WTC11 (cell line): ENCODE results near the gene MDM1. TPM values are rescaled to one million over a fixed set of nuclear protein-coding genes. Genes with fewer than 3 reads are reported as not detected.

Experiments
- ATAC-seq: fragments of 200-7000 bp; cut with Tn5 transposase; 2 replicates; pipeline ENCODE4 v1.10.0; 2021; ENCODE audit warnings: mild to moderate bottlenecking, moderate library complexity
- CTCF ChIA-PET: fragments of 300-600 bp; sonication (Branson Sonifier 250); formaldehyde crosslinking; loops from one replicate; lab custom pipeline; 2021; ENCODE audit warnings: antibody characterized with exemption; lab: Charles Lee
- POLR2A ChIA-PET: fragments of 350-600 bp; sonication (Branson Sonifier 250); formaldehyde crosslinking; loops from one replicate; lab custom pipeline; 2021; ENCODE audit warnings: antibody characterized with exemption; lab: Charles Lee
- DNase-seq: peaks from one replicate; pipeline ENCODE4 v3.0.0; 2021; ENCODE audit warnings: low spot score
- H3K27ac Mint-ChIP-seq: 2 replicates; pipeline ENCODE4 v1.8.0; 2021; ENCODE audit warnings: mixed read lengths
- H3K27me3 Mint-ChIP-seq: 2 replicates; pipeline ENCODE4 v1.8.0; 2021; ENCODE audit warnings: low read depth, mild to moderate bottlenecking, moderate library complexity, mixed read lengths
- H3K36me3 Mint-ChIP-seq: 2 replicates; pipeline ENCODE4 v1.8.0; 2021; ENCODE audit warnings: mixed read lengths
- H3K4me1 Mint-ChIP-seq: 2 replicates; pipeline ENCODE4 v1.8.0; 2022; ENCODE audit warnings: mixed read lengths
- H3K4me3 Mint-ChIP-seq: 2 replicates; pipeline ENCODE4 v1.8.0; 2021; ENCODE audit warnings: mild to moderate bottlenecking, moderate library complexity, mixed read lengths
- H3K9me3 Mint-ChIP-seq: 2 replicates; pipeline ENCODE4 v1.8.0; 2021; ENCODE audit warnings: mixed read lengths
- ATF1 ChIP-seq: sonication (generic); formaldehyde crosslinking; IDR thresholded peaks from 2 replicates; pipeline ENCODE4 v1.8.1; 2023; ENCODE audit warnings: mild to moderate bottlenecking, moderate library complexity, missing genetic modification reagents
- ELF4 ChIP-seq: sonication (generic); formaldehyde crosslinking; IDR thresholded peaks from 2 replicates; pipeline ENCODE4 v1.8.1; 2022; ENCODE audit warnings: low read depth, mild to moderate bottlenecking, moderate library complexity, missing genetic modification reagents
- HMGA2 ChIP-seq: fragments of 250-450 bp; sonication (Bioruptor Pico); IDR thresholded peaks from 2 replicates; pipeline ENCODE4 v1.4.0; 2021; ENCODE audit warnings: mild to moderate bottlenecking, moderate library complexity
- KAT7 ChIP-seq: sonication (generic); formaldehyde crosslinking; IDR thresholded peaks from 2 replicates; pipeline ENCODE4 v1.8.1; 2023; ENCODE audit warnings: missing genetic modification reagents, mild to moderate bottlenecking, borderline replicate concordance
- MAX ChIP-seq: sonication (generic); formaldehyde crosslinking; IDR thresholded peaks from 2 replicates; pipeline ENCODE4 v1.8.0; 2022; ENCODE audit warnings: mild to moderate bottlenecking, missing genetic modification reagents
- MXD4 ChIP-seq: fragments of 250-450 bp; sonication (Bioruptor Pico); IDR thresholded peaks from 2 replicates; pipeline ENCODE4 v1.8.0; 2021; ENCODE audit warnings: mild to moderate bottlenecking, moderate library complexity, borderline replicate concordance
- NFYB ChIP-seq: sonication (generic); formaldehyde crosslinking; conservative IDR thresholded peaks from 2 replicates; pipeline ENCODE4 v1.8.0; 2022; ENCODE audit warnings: low read depth, missing genetic modification reagents
- NR2C2 ChIP-seq: sonication (generic); formaldehyde crosslinking; IDR thresholded peaks from 2 replicates; pipeline ENCODE4 v1.8.0; 2022; ENCODE audit warnings: mild to moderate bottlenecking, missing genetic modification reagents
- RELA ChIP-seq: sonication (generic); formaldehyde crosslinking; IDR thresholded peaks from 2 replicates; pipeline ENCODE4 v1.8.1; 2022; ENCODE audit warnings: missing genetic modification reagents, mild to moderate bottlenecking, borderline replicate concordance
- RORB ChIP-seq: fragments of 250-450 bp; sonication (Bioruptor Pico); IDR thresholded peaks from 2 replicates; pipeline ENCODE4 v1.9.0; 2021; ENCODE audit warnings: mild to moderate bottlenecking
- SMAD4 ChIP-seq: sonication (generic); formaldehyde crosslinking; IDR thresholded peaks from 2 replicates; pipeline ENCODE4 v1.8.0; 2022; ENCODE audit warnings: mild to moderate bottlenecking, missing genetic modification reagents
- SOX15 ChIP-seq: fragments of 250-450 bp; sonication (Bioruptor Pico); IDR thresholded peaks from 2 replicates; pipeline ENCODE4 v1.9.0; 2021; ENCODE audit warnings: mild to moderate bottlenecking
- TEAD1 ChIP-seq: sonication (generic); formaldehyde crosslinking; IDR thresholded peaks from 2 replicates; pipeline ENCODE4 v1.8.0; 2022; ENCODE audit warnings: mild to moderate bottlenecking, missing genetic modification reagents
- TEAD4 ChIP-seq: sonication (generic); formaldehyde crosslinking; IDR thresholded peaks from 2 replicates; pipeline ENCODE4 v1.8.0; 2022; ENCODE audit warnings: mild to moderate bottlenecking, missing genetic modification reagents
- ZBTB21 ChIP-seq: sonication (generic); formaldehyde crosslinking; IDR thresholded peaks from 2 replicates; pipeline ENCODE4 v1.8.1; 2023; ENCODE audit warnings: mild to moderate bottlenecking, missing genetic modification reagents, borderline replicate concordance
- ZBTB43 ChIP-seq: sonication (generic); formaldehyde crosslinking; IDR thresholded peaks from 2 replicates; pipeline ENCODE4 v1.8.1; 2023; ENCODE audit warnings: mild to moderate bottlenecking, missing genetic modification reagents
- ZNF232 ChIP-seq: sonication (generic); formaldehyde crosslinking; IDR thresholded peaks from 2 replicates; pipeline ENCODE4 v1.8.0; 2022; ENCODE audit warnings: mild to moderate bottlenecking, missing genetic modification reagents
- ZNF425 ChIP-seq: fragments of 250-450 bp; sonication (Bioruptor Pico); conservative IDR thresholded peaks from 2 replicates; pipeline ENCODE4 v1.9.0; 2021; ENCODE audit warnings: mild to moderate bottlenecking
- total RNA-seq: library from RNA; stranded (reverse); gene quantifications from 3 replicates; pipeline ENCODE4 v1.2.3, GENCODE V29; 2021
- TF ChIP-seq, protein P1 (sequence below): sonication (generic); formaldehyde crosslinking; IDR thresholded peaks from 2 replicates; pipeline ENCODE4 v1.8.1; 2022; ENCODE audit warnings: mild to moderate bottlenecking, missing genetic modification reagents, moderate library complexity, borderline replicate concordance
- TF ChIP-seq, protein P2 (sequence below): fragments of 250-450 bp; sonication (Bioruptor Pico); IDR thresholded peaks from 2 replicates; pipeline ENCODE4 v1.9.0; 2021; ENCODE audit warnings: mild to moderate bottlenecking
- TF ChIP-seq, protein P3 (sequence below): fragments of 200-600 bp; IDR thresholded peaks from 2 replicates; pipeline ENCODE4 v1.8.0; 2022; ENCODE audit warnings: antibody characterized with exemption

Gene MDM1
- total RNA-seq, 1 experiment from 2014 or later, result 9.1 TPM

DNA sequence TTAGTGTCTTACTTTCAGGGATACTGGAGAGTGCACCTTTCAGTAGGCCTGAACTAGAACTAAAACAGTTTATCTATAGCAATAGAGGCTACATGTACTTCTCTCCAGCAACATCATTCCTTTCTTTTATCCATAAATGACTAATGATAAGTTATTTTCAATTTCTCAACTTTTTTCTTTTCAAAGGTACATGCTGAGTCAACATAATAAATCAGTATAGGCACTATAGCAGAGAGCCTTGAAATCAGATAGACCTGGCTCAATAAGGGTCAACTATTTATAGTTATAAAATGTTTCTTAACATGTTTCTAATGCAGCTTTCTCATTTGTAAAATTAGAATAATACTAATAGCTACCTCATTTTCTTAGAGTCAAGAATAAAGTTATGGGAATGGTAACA lies 84.4 kb downstream of the MDM1 start:
- POLR2A ChIA-PET, result no interaction called here
- TF ChIP-seq SOX15 (no peak), ZNF232 (no peak), NR2C2 (no peak), NFYB (CRISPR knock-in tag) (no peak), ZBTB43 (no peak), MAX (no peak), ZNF425 (CRISPR knock-in tag) (no peak), TEAD4 (no peak), RELA (CRISPR knock-in tag) (no peak)
- TF ChIP-seq, protein P1, sequence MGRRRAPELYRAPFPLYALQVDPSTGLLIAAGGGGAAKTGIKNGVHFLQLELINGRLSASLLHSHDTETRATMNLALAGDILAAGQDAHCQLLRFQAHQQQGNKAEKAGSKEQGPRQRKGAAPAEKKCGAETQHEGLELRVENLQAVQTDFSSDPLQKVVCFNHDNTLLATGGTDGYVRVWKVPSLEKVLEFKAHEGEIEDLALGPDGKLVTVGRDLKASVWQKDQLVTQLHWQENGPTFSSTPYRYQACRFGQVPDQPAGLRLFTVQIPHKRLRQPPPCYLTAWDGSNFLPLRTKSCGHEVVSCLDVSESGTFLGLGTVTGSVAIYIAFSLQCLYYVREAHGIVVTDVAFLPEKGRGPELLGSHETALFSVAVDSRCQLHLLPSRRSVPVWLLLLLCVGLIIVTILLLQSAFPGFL (CRISPR knock-in tag), result no peak
- CTCF ChIA-PET, result no interaction called here
- Mint-ChIP-seq H3K27me3 (peaks cover 3% of the 10 kb centered on the region; the same call in 1 of the 2 replicates), H3K4me3 (no peak overlapping the region), H3K36me3 (peaks cover 12% of the 10 kb centered on the region), H3K4me1 (no peaks in the 10 kb centered on the region), H3K9me3 (peaks cover 18% of the 10 kb centered on the region), H3K27ac (no peak overlapping the region)
- ATAC-seq (no peak), DNase-seq (no peak)

GRCh38 chr12:68246350-68246749 lies 85.8 kb downstream of the MDM1 start:
- H3K4me3 Mint-ChIP-seq, result no peak overlapping the region
- peaks cover 3% of the 10 kb centered on the region; the same call in 1 of the 2 replicates for H3K27me3 Mint-ChIP-seq
- ATAC-seq (peak; percentile 32; the same call in 1 of the 2 replicates), DNase-seq (no peak)
- no peak overlapping the region for H3K27ac Mint-ChIP-seq
- ChIA-PET POLR2A (no interaction called here), CTCF (no interaction called here)
- no peak for TF ChIP-seq ZBTB21 (CRISPR knock-in tag)
- no peak for TF ChIP-seq ZBTB43
- TF ChIP-seq MXD4 (CRISPR knock-in tag), result no peak
- TF ChIP-seq KAT7 (CRISPR knock-in tag), result no peak
- TF ChIP-seq ATF1 (CRISPR knock-in tag), result no peak
- TF ChIP-seq, protein P2, sequence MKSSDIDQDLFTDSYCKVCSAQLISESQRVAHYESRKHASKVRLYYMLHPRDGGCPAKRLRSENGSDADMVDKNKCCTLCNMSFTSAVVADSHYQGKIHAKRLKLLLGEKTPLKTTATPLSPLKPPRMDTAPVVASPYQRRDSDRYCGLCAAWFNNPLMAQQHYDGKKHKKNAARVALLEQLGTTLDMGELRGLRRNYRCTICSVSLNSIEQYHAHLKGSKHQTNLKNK (CRISPR knock-in tag), result no peak
- TF ChIP-seq RORB (CRISPR knock-in tag), result no peak
- TF ChIP-seq SMAD4, result no peak
- TF ChIP-seq TEAD1, result no peak
- no peak for TF ChIP-seq SOX15
- TF ChIP-seq, protein P3, sequence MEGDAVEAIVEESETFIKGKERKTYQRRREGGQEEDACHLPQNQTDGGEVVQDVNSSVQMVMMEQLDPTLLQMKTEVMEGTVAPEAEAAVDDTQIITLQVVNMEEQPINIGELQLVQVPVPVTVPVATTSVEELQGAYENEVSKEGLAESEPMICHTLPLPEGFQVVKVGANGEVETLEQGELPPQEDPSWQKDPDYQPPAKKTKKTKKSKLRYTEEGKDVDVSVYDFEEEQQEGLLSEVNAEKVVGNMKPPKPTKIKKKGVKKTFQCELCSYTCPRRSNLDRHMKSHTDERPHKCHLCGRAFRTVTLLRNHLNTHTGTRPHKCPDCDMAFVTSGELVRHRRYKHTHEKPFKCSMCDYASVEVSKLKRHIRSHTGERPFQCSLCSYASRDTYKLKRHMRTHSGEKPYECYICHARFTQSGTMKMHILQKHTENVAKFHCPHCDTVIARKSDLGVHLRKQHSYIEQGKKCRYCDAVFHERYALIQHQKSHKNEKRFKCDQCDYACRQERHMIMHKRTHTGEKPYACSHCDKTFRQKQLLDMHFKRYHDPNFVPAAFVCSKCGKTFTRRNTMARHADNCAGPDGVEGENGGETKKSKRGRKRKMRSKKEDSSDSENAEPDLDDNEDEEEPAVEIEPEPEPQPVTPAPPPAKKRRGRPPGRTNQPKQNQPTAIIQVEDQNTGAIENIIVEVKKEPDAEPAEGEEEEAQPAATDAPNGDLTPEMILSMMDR, result no peak
- no peak for TF ChIP-seq HMGA2 (CRISPR knock-in tag)
- no peak for TF ChIP-seq ELF4 (CRISPR knock-in tag)
- TF ChIP-seq TEAD4, result no peak
- peaks cover 12% of the 10 kb centered on the region for H3K36me3 Mint-ChIP-seq
- H3K4me1 Mint-ChIP-seq, result no peaks in the 10 kb centered on the region
- peaks cover 18% of the 10 kb centered on the region for H3K9me3 Mint-ChIP-seq
